ENCODE results near the gene GAS7. TPM values are rescaled to one million over a fixed set of nuclear protein-coding genes. Genes with fewer than 3 reads are reported as not detected.

GAS7 gene
- total RNA-seq, 1 experiment from 2014 or later, result 4.1 TPM

DNA sequence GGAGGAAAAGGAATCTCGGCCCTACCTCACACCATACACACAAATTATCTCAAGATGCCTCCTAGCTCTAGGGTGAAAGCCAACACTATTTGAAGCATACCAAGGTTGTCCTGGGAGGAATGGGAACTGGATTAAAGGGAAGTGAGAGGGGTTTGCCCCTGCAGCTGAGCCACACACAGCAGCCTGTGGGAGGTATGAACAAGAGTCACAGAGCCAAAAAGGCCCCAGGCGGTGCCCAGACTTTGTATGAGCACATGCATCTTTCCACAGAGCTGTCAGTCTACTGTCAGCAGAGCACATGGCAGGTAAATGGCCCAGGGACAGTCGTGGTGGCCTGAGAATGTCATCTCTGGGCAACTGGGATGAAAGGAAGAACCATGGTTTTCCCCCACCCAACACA is 262.3 kb downstream of the GAS7 start:
- H3K9ac ChIP-seq (ENCODE audit: low read length), result no peak overlapping the region
- ChIA-PET CTCF (no interaction called here), RAD21 (ENCODE audit: low non-redundant PET in 1 of 2, low total read pairs in 2 of 2, uncharacterized antibody in 2 of 2, unreplicated experiment in 2 of 2) (no interaction called here), POLR2A (no interaction called here)
- peaks cover 6% of the 10 kb centered on the region; the same call in 1 of the 2 replicates for H3K27me3 ChIP-seq (ENCODE audit: insufficient read depth, low read length)
- no peaks in the 10 kb centered on the region for H3K4me1 ChIP-seq (ENCODE audit: control insufficient read depth in 1 of 2, insufficient read depth in 2 of 2, low read length in 2 of 2)
- ATAC-seq (no peak), DNase-seq (ENCODE audit: low read depth, low spot score) (no peak)
- no peaks in the 10 kb centered on the region for H4K20me1 ChIP-seq (ENCODE audit: insufficient read depth)
- TF ChIP-seq, protein P1, sequence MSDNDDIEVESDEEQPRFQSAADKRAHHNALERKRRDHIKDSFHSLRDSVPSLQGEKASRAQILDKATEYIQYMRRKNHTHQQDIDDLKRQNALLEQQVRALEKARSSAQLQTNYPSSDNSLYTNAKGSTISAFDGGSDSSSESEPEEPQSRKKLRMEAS (IDR thresholded peaks at IDR 0.05), result no peak
- TF ChIP-seq JUND (IDR thresholded peaks at IDR 0.05), result no peak
- TF ChIP-seq YY1 (IDR thresholded peaks at IDR 0.05; ENCODE audit: extremely low read depth, insufficient replicate concordance, low read depth, low read length), result no peak
- no peak for TF ChIP-seq SRF (IDR thresholded peaks at IDR 0.05; ENCODE audit: low read depth)
- TF ChIP-seq, protein P2, sequence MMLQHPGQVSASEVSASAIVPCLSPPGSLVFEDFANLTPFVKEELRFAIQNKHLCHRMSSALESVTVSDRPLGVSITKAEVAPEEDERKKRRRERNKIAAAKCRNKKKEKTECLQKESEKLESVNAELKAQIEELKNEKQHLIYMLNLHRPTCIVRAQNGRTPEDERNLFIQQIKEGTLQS (IDR thresholded peaks at IDR 0.05), result no peak
- no peak for TF ChIP-seq FOSL1 (IDR thresholded peaks at IDR 0.05; ENCODE audit: low read depth)
- TF ChIP-seq, protein P3, sequence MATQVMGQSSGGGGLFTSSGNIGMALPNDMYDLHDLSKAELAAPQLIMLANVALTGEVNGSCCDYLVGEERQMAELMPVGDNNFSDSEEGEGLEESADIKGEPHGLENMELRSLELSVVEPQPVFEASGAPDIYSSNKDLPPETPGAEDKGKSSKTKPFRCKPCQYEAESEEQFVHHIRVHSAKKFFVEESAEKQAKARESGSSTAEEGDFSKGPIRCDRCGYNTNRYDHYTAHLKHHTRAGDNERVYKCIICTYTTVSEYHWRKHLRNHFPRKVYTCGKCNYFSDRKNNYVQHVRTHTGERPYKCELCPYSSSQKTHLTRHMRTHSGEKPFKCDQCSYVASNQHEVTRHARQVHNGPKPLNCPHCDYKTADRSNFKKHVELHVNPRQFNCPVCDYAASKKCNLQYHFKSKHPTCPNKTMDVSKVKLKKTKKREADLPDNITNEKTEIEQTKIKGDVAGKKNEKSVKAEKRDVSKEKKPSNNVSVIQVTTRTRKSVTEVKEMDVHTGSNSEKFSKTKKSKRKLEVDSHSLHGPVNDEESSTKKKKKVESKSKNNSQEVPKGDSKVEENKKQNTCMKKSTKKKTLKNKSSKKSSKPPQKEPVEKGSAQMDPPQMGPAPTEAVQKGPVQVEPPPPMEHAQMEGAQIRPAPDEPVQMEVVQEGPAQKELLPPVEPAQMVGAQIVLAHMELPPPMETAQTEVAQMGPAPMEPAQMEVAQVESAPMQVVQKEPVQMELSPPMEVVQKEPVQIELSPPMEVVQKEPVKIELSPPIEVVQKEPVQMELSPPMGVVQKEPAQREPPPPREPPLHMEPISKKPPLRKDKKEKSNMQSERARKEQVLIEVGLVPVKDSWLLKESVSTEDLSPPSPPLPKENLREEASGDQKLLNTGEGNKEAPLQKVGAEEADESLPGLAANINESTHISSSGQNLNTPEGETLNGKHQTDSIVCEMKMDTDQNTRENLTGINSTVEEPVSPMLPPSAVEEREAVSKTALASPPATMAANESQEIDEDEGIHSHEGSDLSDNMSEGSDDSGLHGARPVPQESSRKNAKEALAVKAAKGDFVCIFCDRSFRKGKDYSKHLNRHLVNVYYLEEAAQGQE (IDR thresholded peaks at IDR 0.05; ENCODE audit: low read depth), result no peak
- TF ChIP-seq EGR1 (IDR thresholded peaks at IDR 0.05; ENCODE audit: low read depth), result no peak
- TF ChIP-seq RAD21 (IDR thresholded peaks at IDR 0.05; ENCODE audit: low read depth), result no peak
- no peak for TF ChIP-seq EZH2 (IDR thresholded peaks at IDR 0.05)
- H2AFZ ChIP-seq (ENCODE audit: low read depth, low read length, poor library complexity, severe bottlenecking), result no peak overlapping the region
- H3K4me2 ChIP-seq (ENCODE audit: low read length), result no peak overlapping the region
- H3K9me2 ChIP-seq (ENCODE audit: insufficient read depth), result no peaks in the 10 kb centered on the region
- no peaks in the 10 kb centered on the region for H3K79me2 ChIP-seq (ENCODE audit: insufficient read depth, low read length)
- H3K36me3 ChIP-seq (ENCODE audit: control insufficient read depth in 1 of 2, insufficient read depth in 2 of 2, low read length in 2 of 2), result no peaks in the 10 kb centered on the region
- intact Hi-C loops (cut with micrococcal nuclease), result no loop called here
- no peak overlapping the region for H3K4me3 ChIP-seq (replicated peaks in 1 of 2; ENCODE audit: low read depth in 1 of 2, low read length in 2 of 2)
- no TSS peak for BruUV-seq (replicated peaks)
- no peak overlapping the region for H3K27ac ChIP-seq (ENCODE audit: low read depth, low read length)
- no peaks in the 10 kb centered on the region for H3K9me3 ChIP-seq (ENCODE audit: control insufficient read depth in 1 of 2, insufficient read depth in 1 of 2, low read depth in 1 of 2, low read length in 2 of 2)

All from HCT116 (cell line).